ENCODE results near the gene MEPE.

- TF ChIP-seq CTCF (IDR thresholded peaks at IDR 0.05 in 2 of 3, conservative IDR thresholded peaks at IDR 0.05 in 1 of 3; ENCODE audit: borderline replicate concordance in 1 of 3, insufficient read depth in 1 of 3, low read depth in 2 of 3, low read length in 2 of 3) = no peak
- TF ChIP-seq TCF7L2 (IDR thresholded peaks at IDR 0.05; ENCODE audit: borderline replicate concordance, extremely low read depth, insufficient read depth, insufficient read length) = no peak
- no peak for TF ChIP-seq POLR2A (IDR thresholded peaks at IDR 0.05; ENCODE audit: borderline replicate concordance, extremely low read depth, insufficient read depth, insufficient read length)
- TF ChIP-seq FOSL1 (IDR thresholded peaks at IDR 0.05; ENCODE audit: low read depth) = no peak
- TF ChIP-seq EZH2phosphoT487 (IDR thresholded peaks at IDR 0.05; ENCODE audit: borderline replicate concordance) = no peak
- no peak for TF ChIP-seq EZH2 (IDR thresholded peaks at IDR 0.05)
- TF ChIP-seq MAX (IDR thresholded peaks at IDR 0.05) = no peak
- no peak for TF ChIP-seq YY1 (IDR thresholded peaks at IDR 0.05; ENCODE audit: extremely low read depth, insufficient replicate concordance, low read depth, low read length)
- TF ChIP-seq REST (IDR thresholded peaks at IDR 0.05; ENCODE audit: low read depth) = no peak
- TF ChIP-seq ZNF274 (IDR thresholded peaks at IDR 0.05; ENCODE audit: low read depth, low read length) = no peak
- no peak for TF ChIP-seq POLR2AphosphoS5 (IDR thresholded peaks at IDR 0.05; ENCODE audit: low read depth, low read length)
Measured at GRCh38 chr4:87880106-87880505, 47.3 kb downstream of the MEPE start.
